ENCODE data around the gene MAMDC2.
A peak's percentile ranks its signal among the peaks of the same experiment; 100 is the strongest.

MAMDC2 gene

DNA sequence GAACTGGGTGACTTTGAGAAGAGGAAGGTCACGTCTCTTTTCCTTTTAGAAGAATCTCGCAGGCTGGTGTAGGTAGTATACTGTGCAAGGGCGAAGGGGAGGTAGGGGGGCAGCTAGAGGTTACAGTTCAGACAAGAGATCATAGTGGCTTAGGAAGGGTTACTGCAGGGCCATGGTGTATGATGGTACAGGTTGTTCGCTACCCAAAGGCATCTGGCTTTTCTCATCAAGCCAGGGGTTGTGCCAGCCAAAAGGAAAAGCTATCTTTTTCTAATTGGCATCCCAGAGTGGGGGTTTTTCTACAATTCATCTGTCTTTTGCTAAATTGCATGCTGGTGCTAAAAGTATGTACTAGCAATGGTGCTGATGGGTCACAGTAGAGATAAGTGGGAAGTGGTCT, 22.8 kb downstream of the MAMDC2 start:
- no peak for DNase-seq

DNA sequence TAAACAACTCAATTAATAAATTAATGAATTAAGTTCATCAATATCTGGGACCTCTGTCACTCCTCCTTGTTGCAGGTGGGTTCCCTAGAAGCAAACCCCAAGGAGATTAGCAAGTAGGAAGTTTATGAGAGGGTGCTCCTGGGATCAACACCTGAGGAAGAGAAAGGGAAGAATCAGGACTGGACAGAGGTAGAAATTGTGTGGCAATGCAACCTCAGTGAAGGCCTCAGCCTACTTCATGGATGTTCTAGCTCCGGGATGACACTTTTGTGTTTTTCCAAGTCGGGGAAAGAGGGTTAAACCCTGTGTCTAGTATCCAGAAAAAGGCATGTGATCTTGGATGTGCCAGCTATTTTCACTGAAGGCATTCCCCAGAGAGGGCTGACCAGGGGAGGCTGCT, 23.2 kb downstream of the MAMDC2 start:
- no peak for DNase-seq

GRCh38 chr9:70069704-70070103, 26.1 kb downstream of the MAMDC2 start:
- DNase-seq: no peak

DNA sequence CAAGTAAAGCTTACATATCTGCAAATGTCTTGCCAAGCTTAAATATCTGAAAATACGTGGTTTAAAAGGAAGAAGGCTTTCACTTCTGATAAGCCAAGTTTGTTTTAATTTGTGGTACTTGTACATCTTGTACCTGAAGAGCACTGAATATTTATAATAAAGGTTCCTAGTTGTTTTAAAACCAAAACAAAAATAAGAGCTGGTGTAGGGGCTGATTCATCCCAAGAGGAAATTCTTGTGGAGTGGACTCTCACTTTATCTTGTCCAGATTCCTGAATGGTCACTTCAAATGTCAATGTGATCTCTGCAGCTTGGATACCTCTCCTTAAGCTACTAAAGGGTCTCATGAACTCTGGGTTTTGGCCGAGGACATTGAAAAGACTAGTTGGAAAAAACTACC, 29.5 kb downstream of the MAMDC2 start:
- no peak for DNase-seq

GRCh38 chr9:70073756-70074155, 30.1 kb downstream of the MAMDC2 start:
- no peak for DNase-seq

- no peak for DNase-seq
Measured at GRCh38 chr9:70076678-70077077, 33.0 kb downstream of the MAMDC2 start.

DNA sequence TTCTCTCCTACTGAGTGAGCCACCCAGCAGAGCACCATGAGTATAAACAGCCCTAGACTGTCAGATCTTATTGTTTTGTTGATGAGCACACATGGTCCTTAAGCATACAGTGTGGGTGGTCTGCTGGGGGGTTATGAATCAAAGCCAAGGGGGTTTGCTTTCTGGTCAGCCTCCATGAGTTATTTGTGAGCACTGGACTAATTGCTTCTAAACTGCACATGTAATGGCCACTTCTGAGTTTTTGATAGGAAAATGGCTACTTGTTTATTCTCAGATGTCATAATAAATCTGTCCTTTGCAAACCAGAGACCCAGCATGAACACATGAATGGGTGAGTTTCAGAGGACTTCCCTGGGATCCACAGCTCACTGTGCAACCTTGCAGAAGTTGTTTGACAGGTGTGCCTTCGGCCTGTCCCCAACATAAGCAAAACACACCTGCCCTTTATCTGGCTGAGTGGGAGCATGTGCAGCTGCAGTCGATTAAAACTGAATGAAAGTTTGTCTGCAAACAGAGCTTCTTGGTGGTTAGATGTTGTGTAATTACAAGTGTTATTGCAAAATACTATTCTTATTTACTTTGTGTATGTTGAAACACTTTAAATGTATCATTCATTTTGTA, 35.9 kb downstream of the MAMDC2 start:
- DNase-seq: no peak

DNA sequence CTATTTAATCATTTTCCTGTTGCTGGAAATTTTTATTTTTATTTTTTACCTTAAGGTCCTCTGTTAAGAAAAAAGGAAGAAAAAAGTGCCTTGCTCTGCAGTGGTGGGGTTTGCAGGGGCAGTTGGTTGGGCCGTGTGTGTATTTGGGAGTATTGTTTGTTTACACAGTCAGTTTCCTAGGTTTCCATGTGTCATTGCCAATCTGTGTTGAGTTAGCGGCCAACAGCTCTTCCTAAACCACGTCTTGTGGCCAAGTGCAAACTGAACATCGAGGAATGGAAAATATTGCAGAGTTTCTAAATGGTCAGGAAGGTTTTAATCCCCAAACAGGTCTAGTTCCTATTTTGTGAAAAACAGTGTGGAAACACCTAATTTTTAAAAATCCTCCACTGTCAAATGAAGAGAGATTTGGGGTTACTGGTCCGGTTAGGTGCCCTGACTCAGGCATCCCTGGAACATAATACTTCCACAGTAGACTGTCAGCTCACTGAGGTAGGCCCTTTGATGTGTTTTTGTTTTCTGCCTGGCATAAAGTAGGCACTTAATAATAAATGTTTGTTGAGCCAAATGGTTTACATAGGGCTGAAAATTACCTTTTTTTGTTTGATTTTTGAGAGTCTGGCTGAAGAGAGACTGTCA, 37.0 kb downstream of the MAMDC2 start:
- DNase-seq: peak; percentile 30

DNA sequence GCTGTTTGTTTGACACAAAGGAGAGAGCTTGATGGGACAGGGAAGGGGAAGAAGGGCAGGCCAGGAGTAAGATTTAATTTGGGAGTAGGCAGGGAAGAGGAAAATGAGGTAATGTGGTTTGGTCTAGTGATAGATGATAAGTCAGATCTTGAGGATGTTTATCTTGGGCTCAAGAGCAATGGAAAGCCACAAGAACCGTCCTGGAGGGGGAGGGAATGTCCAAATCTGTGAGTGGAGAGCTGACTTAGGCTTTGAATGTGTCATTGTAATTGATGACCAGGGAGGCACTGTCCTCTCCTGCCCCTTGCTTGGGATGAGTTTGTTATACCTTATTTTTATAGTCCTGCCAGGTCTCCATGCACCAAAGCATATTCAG, 37.5 kb downstream of the MAMDC2 start:
- no peak for DNase-seq

- DNase-seq: no peak
Measured at GRCh38 chr9:70083429-70083828, 39.8 kb downstream of the MAMDC2 start.

DNA sequence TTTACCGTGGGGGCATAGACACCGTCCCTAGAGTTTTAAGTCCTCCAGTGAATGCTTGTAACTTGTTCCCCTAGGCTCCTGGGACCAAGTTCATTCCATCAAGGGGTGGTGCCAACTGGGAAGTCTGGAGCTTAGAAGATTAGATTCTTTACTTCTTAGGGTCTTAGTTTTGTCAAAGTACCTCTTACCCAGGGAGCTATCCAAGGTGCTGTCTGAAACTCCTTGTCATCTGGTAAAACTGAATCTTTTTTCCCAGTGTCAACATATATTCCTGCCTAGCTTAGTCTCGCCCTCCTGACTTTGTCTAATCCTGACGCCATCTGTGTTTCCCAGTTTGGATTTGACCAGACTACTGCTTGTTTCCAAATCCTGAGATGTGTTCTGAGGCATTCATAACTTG, 41.6 kb downstream of the MAMDC2 start:
- no peak for DNase-seq

DNA sequence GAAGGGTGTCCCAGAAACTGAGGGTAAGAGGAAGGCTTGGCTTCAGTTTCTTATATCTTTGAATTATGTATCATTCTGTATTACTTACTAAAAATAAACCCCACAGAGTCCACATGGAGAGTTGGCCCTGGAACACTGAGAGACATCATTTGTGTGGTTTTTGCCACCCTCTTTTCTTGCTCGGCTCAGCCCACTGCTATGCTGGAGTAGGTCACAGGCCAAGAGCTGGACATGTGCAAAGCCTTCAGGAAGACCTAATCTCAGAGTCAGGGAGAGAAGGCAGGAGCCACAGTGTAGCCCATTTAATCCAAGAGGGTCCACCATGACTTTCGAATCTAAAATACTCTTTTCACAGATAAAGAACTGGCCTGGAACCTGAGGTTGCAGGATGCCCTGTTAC, 47.5 kb downstream of the MAMDC2 start:
- no peak for DNase-seq

DNA sequence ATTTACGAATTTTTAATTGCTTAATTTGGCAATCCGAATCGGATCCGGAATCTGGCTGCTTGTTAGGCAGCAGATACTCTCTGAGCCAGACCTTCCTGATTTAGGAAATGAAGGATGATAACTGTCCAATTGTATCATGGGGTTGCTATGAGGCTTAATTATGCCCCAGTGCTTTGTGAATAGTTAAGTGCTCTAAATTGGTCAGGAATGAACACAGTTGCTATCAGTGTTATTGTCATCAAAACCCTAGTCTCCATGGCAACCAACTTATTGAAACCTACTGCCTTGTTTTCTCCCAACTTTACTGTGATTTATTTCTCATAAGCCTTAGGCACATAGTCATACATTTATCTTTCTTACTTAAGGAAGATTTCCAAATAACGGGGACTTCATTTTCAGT, 47.9 kb downstream of the MAMDC2 start:
- no peak for DNase-seq

- no peak for DNase-seq
Measured at GRCh38 chr9:70092190-70092589, 48.5 kb downstream of the MAMDC2 start.

GRCh38 chr9:70093095-70093494, 49.4 kb downstream of the MAMDC2 start:
- no peak for DNase-seq

DNA sequence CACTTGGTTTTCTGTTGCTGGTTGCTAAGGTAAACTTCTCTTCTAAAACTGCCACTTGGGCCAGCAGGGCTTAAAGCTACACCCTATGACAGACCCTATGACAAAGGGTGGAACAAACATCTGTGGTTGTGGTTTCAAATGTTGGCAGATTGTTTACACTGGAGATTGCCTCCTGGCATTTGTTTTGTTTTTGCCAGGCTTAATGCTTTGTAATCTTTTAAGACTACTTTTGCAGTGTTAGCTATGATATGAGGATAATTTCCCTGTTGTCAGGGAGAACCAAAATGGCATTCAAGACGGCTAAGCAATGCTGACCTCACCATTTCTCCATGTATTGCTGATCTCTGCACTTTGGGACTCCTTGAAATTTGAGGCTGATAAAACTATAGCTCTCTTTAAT, 50.3 kb downstream of the MAMDC2 start:
- DNase-seq: no peak

GRCh38 chr9:70094747-70095146, 51.1 kb downstream of the MAMDC2 start:
- no peak for DNase-seq

DNA sequence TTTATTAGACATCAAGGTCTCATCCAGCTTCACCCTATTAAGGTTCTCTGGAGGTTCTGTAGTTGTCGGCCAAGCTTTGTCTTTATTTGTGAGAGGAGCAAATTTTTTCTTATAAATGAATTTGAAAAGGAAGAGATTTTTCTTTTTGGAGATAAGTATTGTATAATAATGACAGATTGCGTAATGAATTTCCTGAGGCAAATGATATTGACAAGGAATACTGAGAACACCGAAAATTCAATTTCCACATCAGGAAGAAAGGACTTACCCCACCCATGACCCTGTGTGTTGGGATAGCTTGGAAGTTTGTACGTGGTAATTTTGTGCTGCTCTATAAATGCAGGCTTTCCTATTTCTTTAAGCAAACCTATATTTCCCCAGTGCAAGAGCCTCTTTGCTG, 53.5 kb downstream of the MAMDC2 start:
- DNase-seq: no peak

DNA sequence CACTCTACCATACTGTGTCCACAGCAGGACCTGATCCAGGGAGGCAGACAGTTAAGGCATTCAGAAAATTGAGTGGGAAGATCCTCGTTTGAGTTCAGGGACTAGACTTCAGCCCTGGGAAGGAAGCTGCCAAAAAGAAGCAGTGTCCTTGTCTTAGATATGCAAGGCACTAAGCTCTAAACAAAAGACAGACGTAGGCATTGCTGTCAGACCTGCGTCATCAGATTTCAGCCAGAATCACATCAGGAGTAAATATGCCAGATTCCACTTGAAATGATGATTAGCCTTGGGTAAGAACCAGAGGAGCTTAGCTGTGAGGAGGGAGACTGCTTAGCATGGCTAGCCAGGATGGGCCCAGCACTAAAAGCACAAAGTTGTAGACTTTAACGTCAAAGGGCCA, 56.7 kb downstream of the MAMDC2 start:
- DNase-seq: no peak

GRCh38 chr9:70101265-70101664, 57.6 kb downstream of the MAMDC2 start:
- no peak for DNase-seq

- DNase-seq: no peak
Measured at GRCh38 chr9:70105147-70105546, 61.5 kb downstream of the MAMDC2 start.

DNA sequence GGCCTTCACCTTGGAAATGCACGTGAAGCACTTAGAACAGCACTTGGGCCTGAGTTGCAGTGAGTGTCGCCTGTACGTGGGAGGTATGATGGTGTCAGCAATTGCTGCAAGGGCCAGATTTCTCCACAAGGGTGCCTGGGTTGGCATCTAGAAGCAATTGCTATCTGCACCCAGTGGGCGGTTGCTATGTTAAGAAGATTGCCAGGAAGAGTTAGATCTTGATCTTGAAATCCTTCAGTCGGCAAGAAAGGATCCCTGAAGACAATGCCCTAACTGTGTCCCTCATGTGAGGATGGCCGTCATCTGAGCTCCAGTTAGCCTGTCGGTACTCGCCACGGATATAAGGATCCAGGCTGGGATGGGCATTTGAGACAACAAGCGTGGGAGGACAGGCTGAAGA, 62.9 kb downstream of the MAMDC2 start:
- no peak for DNase-seq

GRCh38 chr9:70107558-70107957, 63.9 kb downstream of the MAMDC2 start:
- no peak for DNase-seq

- DNase-seq: no peak
Measured at GRCh38 chr9:70108181-70108580, 64.5 kb downstream of the MAMDC2 start.
